GM12878 (cell line): Measurements from ENCODE around the gene RAD51B. TPM values are rescaled to one million over a fixed set of nuclear protein-coding genes. Genes with fewer than 3 reads are reported as not detected.

Experiments used
- ATAC-seq: fragments of 200-7000 bp; cut with Tn5 transposase; 3 replicates; pipeline ENCODE4 v1.9.1; 2020; ENCODE audit warnings: mild to moderate bottlenecking, moderate library complexity
- BruUV-seq: library from RNA; stranded (reverse); fragments of 400-500 nt; replicated peaks from 2 replicates; lab custom pipeline; 2021; lab: Mats Ljungman, UMichigan
- CTCF ChIA-PET: fragments of 300-600 bp; sonication (Branson Sonifier 250); formaldehyde crosslinking; extraction: SDS; loops from one replicate; lab custom pipeline; 2021; ENCODE audit warnings: inconsistent platforms; lab: Yijun Ruan, JAX
- POLR2A ChIA-PET: fragments of 350-600 bp; formaldehyde crosslinking; extraction: SDS; loops from one replicate; lab custom pipeline; 2021; ENCODE audit warnings: inconsistent platforms; lab: Charles Lee
- RAD21 ChIA-PET: fragments of 300-600 bp; sonication (Branson Sonifier 250); formaldehyde crosslinking; loops from one replicate; lab custom pipeline; 2023; ENCODE audit warnings: antibody characterized with exemption; ENCODE audit not compliant: unreplicated experiment; lab: Charles Lee
- SMC1A ChIA-PET: fragments of 300-600 bp; sonication (Branson Sonifier 250); formaldehyde crosslinking; loops from one replicate; lab custom pipeline; 2023; ENCODE audit not compliant: unreplicated experiment, uncharacterized antibody; lab: Charles Lee
- DNase-seq: peaks from one replicate; pipeline ENCODE4 v3.0.0-alpha.2; 2011; ENCODE audit warnings: low read depth, low spot score
- FAIRE-seq: peaks from 3 replicates; lab custom pipeline; 2011; peaks lifted over from hg19 to GRCh38; lab: Jason Lieb, UNC
- H2AFZ ChIP-seq: 2 replicates; pipeline ENCODE4 v1.6.0; 2011; ENCODE audit warnings: low read depth, low read length, control low read depth; ENCODE audit not compliant: control insufficient read depth
- H3K27ac ChIP-seq: 2 replicates; pipeline ENCODE4 v1.5.1; 2011; ENCODE audit warnings: control low read depth; ENCODE audit not compliant: control insufficient read depth, insufficient read depth
- H3K27me3 ChIP-seq, 2 experiments: replicated peaks in 1 of 2; 2 replicates each; pipeline versions ENCODE4 v1.6.0 to v1.6.1; 2011; ENCODE audit warnings: low read length in 1 of 2; ENCODE audit not compliant: control insufficient read depth in 2 of 2, insufficient read depth in 2 of 2
- H3K36me3 ChIP-seq, 2 experiments: 2 replicates each; pipeline ENCODE4 v1.5.1; 2011; ENCODE audit warnings: low read length in 1 of 2; ENCODE audit not compliant: control insufficient read depth in 2 of 2, insufficient read depth in 2 of 2
- H3K4me1 ChIP-seq: 2 replicates; pipeline ENCODE4 v1.6.1; 2011; ENCODE audit warnings: mild to moderate bottlenecking, low read length, moderate library complexity, mixed read lengths; ENCODE audit not compliant: control insufficient read depth, insufficient read depth
- H3K4me2 ChIP-seq: 2 replicates; pipeline ENCODE4 v1.6.0; 2011; ENCODE audit warnings: control low read depth; ENCODE audit not compliant: control insufficient read depth, insufficient read depth
- H3K4me3 ChIP-seq: fragments of 200-600 bp; sonication (generic); 2 replicates; pipeline ENCODE4 v1.5.1; 2016
- H3K79me2 ChIP-seq: 2 replicates; pipeline ENCODE4 v1.6.0; 2011; ENCODE audit warnings: low read length; ENCODE audit not compliant: control insufficient read depth, insufficient read depth
- H3K9ac ChIP-seq: 2 replicates; pipeline ENCODE4 v1.8.0; 2011; ENCODE audit warnings: low read length, control low read depth, mixed read lengths; ENCODE audit not compliant: control insufficient read depth, insufficient read depth
- H3K9me3 ChIP-seq: replicated peaks from 3 replicates; pipeline ENCODE4 v1.5.1; 2011; ENCODE audit warnings: mild to moderate bottlenecking, low read length; ENCODE audit not compliant: control insufficient read depth, insufficient read depth
- H4K20me1 ChIP-seq: 2 replicates; pipeline ENCODE4 v1.6.0; 2011; ENCODE audit not compliant: control insufficient read depth, insufficient read depth
- BACH1 ChIP-seq: fragments of 450-650 bp; IDR thresholded peaks from 2 replicates; pipeline ENCODE4 v1.6.1; 2017; ENCODE audit warnings: mild to moderate bottlenecking, borderline replicate concordance
- CHD1 ChIP-seq: IDR thresholded peaks from 2 replicates; pipeline ENCODE4 v1.6.1; 2012; ENCODE audit warnings: low read depth, low read length, improper control_type of control experiment
- CREB1 ChIP-seq: IDR thresholded peaks from 2 replicates; pipeline ENCODE4 v1.6.1; 2012; ENCODE audit warnings: low read depth, mild to moderate bottlenecking, inconsistent platforms
- NRF1 ChIP-seq: conservative IDR thresholded peaks from 2 replicates; pipeline ENCODE4 v1.6.1; 2011; ENCODE audit warnings: mild to moderate bottlenecking, low read depth, low read length, improper control_type of control experiment
- REST ChIP-seq: IDR thresholded peaks from 2 replicates; pipeline ENCODE4 v1.6.1; 2012; ENCODE audit warnings: mild to moderate bottlenecking, low read depth, low read length
- SP1 ChIP-seq: IDR thresholded peaks from one replicate; pipeline ENCODE4 v1.6.1; 2011; ENCODE audit warnings: low read depth, low read length
- STAT1 ChIP-seq: fragments of 450-650 bp; conservative IDR thresholded peaks from 2 replicates; pipeline ENCODE4 v1.6.1; 2014; ENCODE audit warnings: antibody characterized with exemption, mild to moderate bottlenecking
- YY1 ChIP-seq: IDR thresholded peaks from 2 replicates; pipeline ENCODE4 v1.6.1; 2011; ENCODE audit warnings: low read depth, mild to moderate bottlenecking, low read length
- ZBED1 ChIP-seq: IDR thresholded peaks from 2 replicates; pipeline ENCODE4 v1.6.1; 2016; ENCODE audit warnings: borderline replicate concordance
- ZBTB40 ChIP-seq: fragments of 450-650 bp; IDR thresholded peaks from 2 replicates; pipeline ENCODE4 v1.6.1; 2016; ENCODE audit warnings: mild to moderate bottlenecking, moderate library complexity, borderline replicate concordance
- WGBS: methylation state at CpG from one replicate; pipeline ENCODE4 v1.1.6; 2016; ENCODE audit warnings: low lambda C conversion rate; ENCODE audit not compliant: insufficient replicate concordance, insufficient coverage; ENCODE audit errors: missing lambda C conversion rate; 5-methylcytosine and 5-hydroxymethylcytosine counted together
- in situ Hi-C: fragments of 300-500 bp; cut with MboI; formaldehyde crosslinking; loops from 9 replicates; pipeline ENCODE4 v1.14.3; 2018; ENCODE audit warnings: mixed read lengths
- intact Hi-C: fragments of 100-400 bp; cut with micrococcal nuclease; formaldehyde crosslinking; loops from one replicate; pipeline ENCODE4 v1.14.2; 2022; ENCODE audit not compliant: unreplicated experiment
- polyA plus RNA-seq, 11 experiments: library from polyadenylated mRNA; depleted of rRNA in 4 of 11; unstranded in 6 of 11; stranded (reverse) in 5 of 11; fragments of >200 nt; fragmentation: Nextera tagmentation in 4 of 11; fragmentation: Illumina TruSeq in 1 of 11; extraction: Ambion mirVana in 4 of 11; extraction: Trizol in 1 of 11; gene quantifications; 1 replicate in 1 of 11; 2 replicates in 10 of 11; pipeline versions ENCODE4 v1.2.1 to v1.2.3, GENCODE V29; 2011 to 2016; ENCODE audit warnings: inconsistent platforms in 2 of 11, missing spikeins in 2 of 11, low read depth in 1 of 11
- total RNA-seq, 4 experiments: library from RNA; depleted of rRNA in 3 of 4; stranded (reverse); fragments of >200 nt in 3 of 4; fragmentation: Illumina TruSeq in 1 of 4; extraction: Trizol in 1 of 4; gene quantifications; 2 replicates each; pipeline versions ENCODE4 v1.2.1 to v1.2.3, GENCODE V29; 2013 to 2021
- TF ChIP-seq, protein P1 (sequence below): IDR thresholded peaks from 2 replicates; pipeline ENCODE4 v1.6.1; 2011; ENCODE audit warnings: low read depth, mild to moderate bottlenecking, low read length, moderate library complexity, borderline replicate concordance; ENCODE audit errors: extremely low read depth
- TF ChIP-seq, protein P2 (sequence below): fragments of 450-650 bp; IDR thresholded peaks from 2 replicates; pipeline ENCODE4 v1.6.1; 2017; ENCODE audit warnings: low read depth, mild to moderate bottlenecking, moderate library complexity

Gene RAD51B
- total and polyA plus RNA-seq, 10 of the 15 experiments (the other 5 are each of a cell fraction or from before 2014, with no cell fraction given): 9.8 to 26.8 (median 21.3) TPM

GRCh38 chr14:68639758-68640574 is 820.4 kb downstream of the RAD51B start:
- Histone ChIP-seq H3K27me3 (no peaks in the 10 kb centered on the region), H3K9me3 (no peaks in the 10 kb centered on the region; the same call in 1 of the 3 replicates), H3K79me2 (no peaks in the 10 kb centered on the region), H3K4me2 (no peak overlapping the region), H3K4me1 (no peaks in the 10 kb centered on the region), H3K27ac (no peak overlapping the region), H2AFZ (no peak overlapping the region), H3K36me3 (no peaks in the 10 kb centered on the region), H3K4me3 (no peak overlapping the region), H4K20me1 (no peaks in the 10 kb centered on the region), H3K9ac (no peak overlapping the region)
- RAD21 ChIA-PET: no interaction called here
- TF ChIP-seq ZBTB40: no peak
- TF ChIP-seq, protein P1, sequence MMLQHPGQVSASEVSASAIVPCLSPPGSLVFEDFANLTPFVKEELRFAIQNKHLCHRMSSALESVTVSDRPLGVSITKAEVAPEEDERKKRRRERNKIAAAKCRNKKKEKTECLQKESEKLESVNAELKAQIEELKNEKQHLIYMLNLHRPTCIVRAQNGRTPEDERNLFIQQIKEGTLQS: no peak
- TF ChIP-seq BACH1: no peak
- TF ChIP-seq ZBED1: no peak
- no peak for TF ChIP-seq YY1
- TF ChIP-seq NRF1: no peak
- no peak for TF ChIP-seq CREB1
- no peak for TF ChIP-seq REST
- no peak for TF ChIP-seq SP1
- TF ChIP-seq, protein P2, sequence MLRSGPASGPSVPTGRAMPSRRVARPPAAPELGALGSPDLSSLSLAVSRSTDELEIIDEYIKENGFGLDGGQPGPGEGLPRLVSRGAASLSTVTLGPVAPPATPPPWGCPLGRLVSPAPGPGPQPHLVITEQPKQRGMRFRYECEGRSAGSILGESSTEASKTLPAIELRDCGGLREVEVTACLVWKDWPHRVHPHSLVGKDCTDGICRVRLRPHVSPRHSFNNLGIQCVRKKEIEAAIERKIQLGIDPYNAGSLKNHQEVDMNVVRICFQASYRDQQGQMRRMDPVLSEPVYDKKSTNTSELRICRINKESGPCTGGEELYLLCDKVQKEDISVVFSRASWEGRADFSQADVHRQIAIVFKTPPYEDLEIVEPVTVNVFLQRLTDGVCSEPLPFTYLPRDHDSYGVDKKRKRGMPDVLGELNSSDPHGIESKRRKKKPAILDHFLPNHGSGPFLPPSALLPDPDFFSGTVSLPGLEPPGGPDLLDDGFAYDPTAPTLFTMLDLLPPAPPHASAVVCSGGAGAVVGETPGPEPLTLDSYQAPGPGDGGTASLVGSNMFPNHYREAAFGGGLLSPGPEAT: no peak
- no peak for TF ChIP-seq CHD1
- no peak for TF ChIP-seq STAT1
- DNase-seq (no peak), FAIRE-seq (no peak), ATAC-seq (no peak)
- CTCF ChIA-PET: no interaction called here
- no TSS peak for BruUV-seq
- in situ Hi-C loops: no loop called here
- SMC1A ChIA-PET: interaction anchor here (0.8 to 2.1 kb wide), 3 partner anchors 9 to 201 kb away, joined by 3 to 7 read pairs (median 3); no protein-coding TSS in a partner anchor
- 79% methylated on average over 10 of the region's 10 CpGs for WGBS
- intact Hi-C loops: no loop called here
- POLR2A ChIA-PET: interaction anchor here (0.5 to 0.6 kb wide), 2 partner anchors 9 to 1035 kb away, joined by 3 read pairs; no protein-coding TSS in a partner anchor
